PFSK-1 (cell line): ENCODE results near the gene CTNS.

Experiments used
- POLR2AphosphoS5 ChIP-seq: IDR thresholded peaks from 2 replicates; pipeline ENCODE4 v1.6.1; 2012; ENCODE audit warnings: low read depth, mild to moderate bottlenecking, control low read depth, low read length, moderate library complexity
- REST ChIP-seq, 2 experiments: IDR thresholded peaks; 2 replicates each; pipeline versions ENCODE4 v1.6.1 to v1.8.0; 2011 to 2012; ENCODE audit warnings: low read depth in 2 of 2, low read length in 2 of 2, control low read depth in 1 of 2, inconsistent platforms in 1 of 2, mild to moderate bottlenecking in 1 of 2, moderate library complexity in 1 of 2; ENCODE audit not compliant: insufficient read depth in 1 of 2

GRCh38 chr17:3657588-3657869 is 21.0 kb downstream of the CTNS start:
- TF ChIP-seq POLR2AphosphoS5 (no peak), REST (IDR thresholded peaks at IDR 0.05; ENCODE audit: insufficient read depth in 1 of 2, low read depth in 2 of 2, low read length in 2 of 2) (no peak)
